ENCODE data around the gene DAAM1.

DAAM1 gene

DNA sequence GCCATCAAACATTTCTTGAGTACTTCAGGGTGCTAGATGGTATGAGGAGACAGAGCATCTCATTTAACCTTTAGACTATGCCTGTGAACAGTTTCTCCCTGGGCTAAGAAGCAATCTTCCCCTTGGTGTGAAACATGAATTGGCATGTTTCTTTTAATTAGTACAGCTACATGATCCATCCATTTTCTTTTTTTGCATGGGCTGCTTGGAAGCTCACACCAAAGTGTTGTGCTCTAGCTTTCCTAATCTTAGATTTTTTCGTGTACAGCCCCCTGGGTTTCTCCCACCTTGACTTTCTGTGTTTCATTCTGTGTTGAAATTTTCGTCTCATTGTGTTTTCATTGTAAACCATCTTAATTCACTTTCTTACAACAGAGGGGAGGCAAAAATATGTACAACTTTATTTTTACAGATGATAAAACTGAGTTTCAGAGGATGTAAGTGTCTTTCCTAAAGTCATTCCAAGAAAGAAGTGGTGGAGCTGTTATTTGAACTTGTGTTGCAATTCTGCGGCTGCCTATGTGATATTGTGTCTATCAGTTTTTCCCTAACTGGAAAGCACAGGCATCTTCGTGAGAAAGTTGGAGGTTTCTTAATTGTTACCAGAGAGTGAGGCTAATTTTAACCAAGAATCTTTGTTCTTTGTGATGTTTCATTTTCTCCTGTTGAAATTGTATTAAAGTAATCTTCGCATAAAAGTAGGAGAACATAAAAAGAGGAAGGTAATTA, 64.5 kb downstream of the DAAM1 start:
- no peaks in the 10 kb centered on the region for H3K27me3 ChIP-seq (replicated peaks; ENCODE audit: control insufficient read depth, insufficient read depth, low read length, poor library complexity, severe bottlenecking)
- no peak for DNase-seq
- no peak overlapping the region for H3K4me3 ChIP-seq (ENCODE audit: insufficient read depth, low read depth, low read length, poor library complexity, severe bottlenecking)
- no peaks in the 10 kb centered on the region for H3K36me3 ChIP-seq (ENCODE audit: control insufficient read depth, insufficient read depth, low read length)
- H3K27ac ChIP-seq (ENCODE audit: insufficient read depth, low read length, poor library complexity, severe bottlenecking), result no peak overlapping the region
- H3K4me1 ChIP-seq (ENCODE audit: control insufficient read depth, insufficient read depth, low read length, poor library complexity, severe bottlenecking), result no peaks in the 10 kb centered on the region
- H3K9me3 ChIP-seq (ENCODE audit: control insufficient read depth, low read length), result no peaks in the 10 kb centered on the region

DNA sequence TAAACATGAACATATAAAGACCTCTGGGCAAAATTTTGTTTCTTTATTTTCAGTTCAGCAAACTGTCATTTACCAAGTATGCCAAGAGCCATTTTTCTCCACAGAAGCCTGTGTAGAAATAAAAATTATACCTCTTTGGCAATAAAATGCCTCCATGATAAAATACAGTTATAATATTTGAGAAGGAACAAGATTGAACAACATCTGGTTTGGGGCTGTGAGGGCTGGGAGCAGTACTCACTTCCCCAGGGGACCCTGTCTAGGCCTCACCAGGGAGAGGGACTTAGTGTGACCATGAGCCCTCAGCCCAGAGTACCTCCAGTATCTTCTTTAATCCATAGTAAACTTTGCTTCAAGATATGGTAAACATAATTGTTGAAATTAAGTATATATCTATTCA, 65.1 kb downstream of the DAAM1 start:
- no peak overlapping the region for H3K27ac ChIP-seq (ENCODE audit: insufficient read depth, low read length, poor library complexity, severe bottlenecking)
- no peaks in the 10 kb centered on the region for H3K27me3 ChIP-seq (replicated peaks; ENCODE audit: control insufficient read depth, insufficient read depth, low read length, poor library complexity, severe bottlenecking)
- no peak for DNase-seq
- H3K9me3 ChIP-seq (ENCODE audit: control insufficient read depth, low read length), result no peaks in the 10 kb centered on the region
- no peaks in the 10 kb centered on the region for H3K36me3 ChIP-seq (ENCODE audit: control insufficient read depth, insufficient read depth, low read length)
- H3K4me3 ChIP-seq (ENCODE audit: insufficient read depth, low read depth, low read length, poor library complexity, severe bottlenecking), result no peak overlapping the region
- no peaks in the 10 kb centered on the region for H3K4me1 ChIP-seq (ENCODE audit: control insufficient read depth, insufficient read depth, low read length, poor library complexity, severe bottlenecking)

- Histone ChIP-seq H3K9me3 (ENCODE audit: control insufficient read depth, low read length) (no peaks in the 10 kb centered on the region), H3K27me3 (replicated peaks; ENCODE audit: control insufficient read depth, insufficient read depth, low read length, poor library complexity, severe bottlenecking) (no peaks in the 10 kb centered on the region), H3K27ac (ENCODE audit: insufficient read depth, low read length, poor library complexity, severe bottlenecking) (no peak overlapping the region), H3K4me1 (ENCODE audit: control insufficient read depth, insufficient read depth, low read length, poor library complexity, severe bottlenecking) (no peaks in the 10 kb centered on the region), H3K4me3 (ENCODE audit: insufficient read depth, low read depth, low read length, poor library complexity, severe bottlenecking) (no peak overlapping the region), H3K36me3 (ENCODE audit: control insufficient read depth, insufficient read depth, low read length) (no peaks in the 10 kb centered on the region)
- no peak for DNase-seq
Observed at GRCh38 chr14:59254146-59254910, 65.9 kb downstream of the DAAM1 start.

- H3K27me3 ChIP-seq (replicated peaks; ENCODE audit: control insufficient read depth, insufficient read depth, low read length, poor library complexity, severe bottlenecking), result no peaks in the 10 kb centered on the region
- H3K4me1 ChIP-seq (ENCODE audit: control insufficient read depth, insufficient read depth, low read length, poor library complexity, severe bottlenecking), result no peaks in the 10 kb centered on the region
- DNase-seq, result no peak
- no peak overlapping the region for H3K27ac ChIP-seq (ENCODE audit: insufficient read depth, low read length, poor library complexity, severe bottlenecking)
- no peak overlapping the region for H3K4me3 ChIP-seq (ENCODE audit: insufficient read depth, low read depth, low read length, poor library complexity, severe bottlenecking)
- no peaks in the 10 kb centered on the region for H3K9me3 ChIP-seq (ENCODE audit: control insufficient read depth, low read length)
- no peaks in the 10 kb centered on the region for H3K36me3 ChIP-seq (ENCODE audit: control insufficient read depth, insufficient read depth, low read length)
Observed at GRCh38 chr14:59254911-59255545, 66.6 kb downstream of the DAAM1 start.

DNA sequence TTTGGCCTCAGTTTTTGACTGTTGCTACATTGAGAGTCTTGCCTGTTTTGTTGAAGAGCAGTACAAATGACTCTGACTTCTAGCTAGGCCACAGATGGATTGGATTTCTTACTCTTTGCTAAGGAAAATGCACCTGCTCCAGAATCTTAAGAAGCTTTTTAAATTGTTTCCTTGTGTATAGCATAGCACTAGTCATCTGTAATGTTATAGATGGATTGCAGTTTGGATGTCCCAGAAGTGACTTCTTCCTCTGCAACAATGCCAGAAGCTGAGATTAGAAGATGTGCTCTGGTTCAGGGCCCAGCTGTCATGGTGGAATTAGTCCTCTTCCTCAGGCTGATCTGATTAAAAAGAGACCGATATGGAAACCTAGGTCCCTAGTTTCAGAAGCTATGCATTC, 67.9 kb downstream of the DAAM1 start:
- Histone ChIP-seq H3K36me3 (ENCODE audit: control insufficient read depth, insufficient read depth, low read length) (no peaks in the 10 kb centered on the region), H3K4me3 (ENCODE audit: insufficient read depth, low read depth, low read length, poor library complexity, severe bottlenecking) (no peak overlapping the region), H3K4me1 (ENCODE audit: control insufficient read depth, insufficient read depth, low read length, poor library complexity, severe bottlenecking) (no peaks in the 10 kb centered on the region), H3K27ac (ENCODE audit: insufficient read depth, low read length, poor library complexity, severe bottlenecking) (no peak overlapping the region), H3K9me3 (ENCODE audit: control insufficient read depth, low read length) (no peaks in the 10 kb centered on the region), H3K27me3 (replicated peaks; ENCODE audit: control insufficient read depth, insufficient read depth, low read length, poor library complexity, severe bottlenecking) (no peaks in the 10 kb centered on the region)
- no peak for DNase-seq

- DNase-seq, result no peak
- H3K4me3 ChIP-seq (ENCODE audit: insufficient read depth, low read depth, low read length, poor library complexity, severe bottlenecking), result no peak overlapping the region
- H3K27me3 ChIP-seq (replicated peaks; ENCODE audit: control insufficient read depth, insufficient read depth, low read length, poor library complexity, severe bottlenecking), result no peaks in the 10 kb centered on the region
Observed at GRCh38 chr14:59261334-59261733, 72.9 kb downstream of the DAAM1 start.

GRCh38 chr14:59262717-59263454, 74.4 kb downstream of the DAAM1 start:
- H3K27ac ChIP-seq (ENCODE audit: insufficient read depth, low read length, poor library complexity, severe bottlenecking), result no peak overlapping the region
- no peaks in the 10 kb centered on the region for H3K4me1 ChIP-seq (ENCODE audit: control insufficient read depth, insufficient read depth, low read length, poor library complexity, severe bottlenecking)
- H3K9me3 ChIP-seq (ENCODE audit: control insufficient read depth, low read length), result no peaks in the 10 kb centered on the region
- no peak overlapping the region for H3K4me3 ChIP-seq (ENCODE audit: insufficient read depth, low read depth, low read length, poor library complexity, severe bottlenecking)
- H3K36me3 ChIP-seq (ENCODE audit: control insufficient read depth, insufficient read depth, low read length), result peaks cover 3% of the 10 kb centered on the region
- no peaks in the 10 kb centered on the region for H3K27me3 ChIP-seq (replicated peaks; ENCODE audit: control insufficient read depth, insufficient read depth, low read length, poor library complexity, severe bottlenecking)
- no peak for DNase-seq

More at GRCh38 chr14:59261334-59261733, 72.9 kb downstream of the DAAM1 start:
- H3K9me3 ChIP-seq (ENCODE audit: control insufficient read depth, low read length), result no peaks in the 10 kb centered on the region
- no peaks in the 10 kb centered on the region for H3K4me1 ChIP-seq (ENCODE audit: control insufficient read depth, insufficient read depth, low read length, poor library complexity, severe bottlenecking)
- H3K36me3 ChIP-seq (ENCODE audit: control insufficient read depth, insufficient read depth, low read length), result peaks cover 3% of the 10 kb centered on the region
- H3K27ac ChIP-seq (ENCODE audit: insufficient read depth, low read length, poor library complexity, severe bottlenecking), result no peak overlapping the region

- Histone ChIP-seq H3K36me3 (ENCODE audit: control insufficient read depth, insufficient read depth, low read length) (peaks cover 7% of the 10 kb centered on the region), H3K9me3 (ENCODE audit: control insufficient read depth, low read length) (no peaks in the 10 kb centered on the region), H3K27ac (ENCODE audit: insufficient read depth, low read length, poor library complexity, severe bottlenecking) (no peak overlapping the region), H3K4me1 (ENCODE audit: control insufficient read depth, insufficient read depth, low read length, poor library complexity, severe bottlenecking) (no peaks in the 10 kb centered on the region), H3K27me3 (replicated peaks; ENCODE audit: control insufficient read depth, insufficient read depth, low read length, poor library complexity, severe bottlenecking) (no peaks in the 10 kb centered on the region), H3K4me3 (ENCODE audit: insufficient read depth, low read depth, low read length, poor library complexity, severe bottlenecking) (no peak overlapping the region)
- no peak for DNase-seq
Observed at GRCh38 chr14:59265808-59266207, 77.3 kb downstream of the DAAM1 start.

GRCh38 chr14:59267046-59267445, 78.6 kb downstream of the DAAM1 start:
- Histone ChIP-seq H3K9me3 (ENCODE audit: control insufficient read depth, low read length) (no peaks in the 10 kb centered on the region), H3K27ac (ENCODE audit: insufficient read depth, low read length, poor library complexity, severe bottlenecking) (no peak overlapping the region), H3K27me3 (replicated peaks; ENCODE audit: control insufficient read depth, insufficient read depth, low read length, poor library complexity, severe bottlenecking) (no peaks in the 10 kb centered on the region), H3K4me1 (ENCODE audit: control insufficient read depth, insufficient read depth, low read length, poor library complexity, severe bottlenecking) (no peaks in the 10 kb centered on the region), H3K4me3 (ENCODE audit: insufficient read depth, low read depth, low read length, poor library complexity, severe bottlenecking) (no peak overlapping the region), H3K36me3 (ENCODE audit: control insufficient read depth, insufficient read depth, low read length) (peaks cover 7% of the 10 kb centered on the region)
- DNase-seq, result no peak

All from effector memory CD4-positive, alpha-beta T cell (primary cell).